HG03571 (cell line): ENCODE measurements around the gene F7.
"Not testable (repeated sequence)": the region's sequence is repeated elsewhere in the genome, so short reads cannot be mapped to it uniquely, and the experiment has no call there.

Experiments used
- ATAC-seq: cut with Tn5 transposase; IDR thresholded peaks from one replicate; pipeline ENCODE4 v1.9.1; 2021; ENCODE audit not compliant: unreplicated experiment

Gene F7

GRCh38 chr13:113070855-113071254, 34.7 kb upstream of the F7 start:
- ATAC-seq = no peak

- ATAC-seq = no peak
These were observed 33.2 kb upstream of the F7 start for GRCh38 chr13:113072376-113072775.

- ATAC-seq = no peak
These were observed 31.6 kb upstream of the F7 start for GRCh38 chr13:113073942-113074341.

GRCh38 chr13:113074401-113074800, 31.2 kb upstream of the F7 start:
- ATAC-seq = no peak

- ATAC-seq = no peak
These were observed 30.7 kb upstream of the F7 start for GRCh38 chr13:113074876-113075275.

- no peak for ATAC-seq
These were observed 29.9 kb upstream of the F7 start for GRCh38 chr13:113075711-113076110.

GRCh38 chr13:113076681-113077401, 28.8 kb upstream of the F7 start:
- no peak for ATAC-seq

- ATAC-seq = no peak
These were observed 28.0 kb upstream of the F7 start for GRCh38 chr13:113077566-113077952.

GRCh38 chr13:113077953-113078901, 27.4 kb upstream of the F7 start:
- ATAC-seq = no peak

- ATAC-seq = no peak
These were observed 26.4 kb upstream of the F7 start for GRCh38 chr13:113078902-113079780.

- ATAC-seq = not testable (repeated sequence)
These were observed 25.9 kb upstream of the F7 start for GRCh38 chr13:113079781-113080080.

GRCh38 chr13:113080361-113080831, 25.2 kb upstream of the F7 start:
- ATAC-seq = no peak

- no peak for ATAC-seq
These were observed 24.6 kb upstream of the F7 start for GRCh38 chr13:113080901-113081521.

GRCh38 chr13:113082198-113083021, 23.2 kb upstream of the F7 start:
- no peak for ATAC-seq

- no peak for ATAC-seq
These were observed 22.6 kb upstream of the F7 start for GRCh38 chr13:113083022-113083373.

GRCh38 chr13:113083402-113084061, 22.1 kb upstream of the F7 start:
- no peak for ATAC-seq

GRCh38 chr13:113084094-113084942, 21.3 kb upstream of the F7 start:
- no peak for ATAC-seq

GRCh38 chr13:113084943-113085540, 20.5 kb upstream of the F7 start:
- ATAC-seq = no peak
